ENCODE results near the gene TMTC4. TPM values are rescaled to one million over a fixed set of nuclear protein-coding genes. Genes with fewer than 3 reads are reported as not detected.
A peak's percentile ranks its signal among the peaks of the same experiment; 100 is the strongest.

TMTC4 gene
- total RNA-seq, 1 experiment from 2014 or later = 28.1 TPM

DNA sequence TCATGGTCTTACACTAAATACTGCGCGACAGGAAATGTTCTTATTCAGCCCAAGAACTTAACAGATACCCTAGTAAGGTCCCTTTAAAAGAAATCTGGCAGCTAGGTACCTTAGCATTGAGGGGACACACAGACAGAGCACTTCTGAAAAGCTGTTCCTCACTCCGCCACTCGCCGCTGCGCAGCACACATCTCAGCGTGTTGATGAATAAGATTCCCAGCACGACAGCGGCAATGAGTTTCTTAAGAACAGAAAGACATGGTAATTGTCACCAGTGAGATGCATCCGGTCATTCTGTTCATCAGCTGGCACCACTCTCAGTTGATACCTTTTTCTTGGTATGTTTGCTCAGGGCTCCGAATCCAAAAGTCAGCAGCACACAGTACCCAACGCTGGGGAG lies 39.9 kb downstream of the TMTC4 start:
- Mint-ChIP-seq H3K27ac (peak overlapping the region in 2 of 3 experiments; percentile 63 to 78; a peak in 1 of 7 replicates), H3K4me1 (peaks cover 8 to 9% of the 10 kb centered on the region in 2 experiments), H3K4me3 (no peak overlapping the region), H3K36me3 (ENCODE audit: insufficient read depth in 1 of 3, low read depth in 3 of 3) (peaks cover 32 to 57% (median 50%) of the 10 kb centered on the region in 3 experiments; a peak in 6 of 7 replicates), H3K9me3 (no peaks in the 10 kb centered on the region), H3K27me3 (ENCODE audit: low read depth) (no peaks in the 10 kb centered on the region)
- Histone ChIP-seq H3K79me2 (ENCODE audit: insufficient read depth, low read length) (no peaks in the 10 kb centered on the region), H2AK5ac (ENCODE audit: insufficient read length, low read length) (no peak overlapping the region), H4K5ac (ENCODE audit: insufficient read length, low read depth, low read length) (no peak overlapping the region), H3K18ac (ENCODE audit: insufficient read length, low read depth, low read length) (no peak overlapping the region), H4K20me1 (ENCODE audit: control insufficient read depth, insufficient read depth, insufficient read length) (no peaks in the 10 kb centered on the region), H3K9ac (ENCODE audit: extremely low read depth, insufficient read length, low read length) (no peak overlapping the region), H3K4me1 (ENCODE audit: insufficient read depth, low read length) (no peaks in the 10 kb centered on the region), H3K23ac (ENCODE audit: insufficient read length, low read depth, low read length) (no peak overlapping the region), H2BK5ac (ENCODE audit: insufficient read length, low read length) (no peak overlapping the region), H3K27me3 (ENCODE audit: insufficient read depth, low read length) (no peaks in the 10 kb centered on the region), H3K56ac (ENCODE audit: insufficient read length, low read depth, low read length) (no peak overlapping the region), H2AFZ (ENCODE audit: low read length) (no peak overlapping the region), H4K8ac (replicated peaks; ENCODE audit: insufficient read length, low read depth, low read length) (no peak overlapping the region), H3K4ac (ENCODE audit: low read depth, low read length) (no peak overlapping the region), H2BK120ac (ENCODE audit: low read depth, low read length, poor library complexity, severe bottlenecking) (no peak overlapping the region), H2BK12ac (ENCODE audit: insufficient read length, low read depth, low read length) (no peak overlapping the region), H3K79me1 (ENCODE audit: insufficient read depth, low read depth, low read length, poor library complexity, severe bottlenecking) (no peaks in the 10 kb centered on the region), H3K27ac (ENCODE audit: insufficient read length, low read depth, low read length) (no peak overlapping the region), H4K91ac (ENCODE audit: insufficient read length, low read depth, low read length) (no peak overlapping the region), H2BK20ac (ENCODE audit: low read depth, low read length, poor library complexity, severe bottlenecking) (no peak overlapping the region), H3K4me2 (ENCODE audit: insufficient read depth, insufficient read length, low read length) (no peak overlapping the region), H3K14ac (ENCODE audit: insufficient read depth, low read length) (no peak overlapping the region), H2BK15ac (ENCODE audit: low read depth, low read length) (no peak overlapping the region), H3K23me2 (ENCODE audit: insufficient read length, low read depth, low read length, poor library complexity, severe bottlenecking) (no peaks in the 10 kb centered on the region), H3T11ph (ENCODE audit: low read length) (no peak overlapping the region), H3K9me3 (ENCODE audit: control insufficient read depth, low read depth, low read length) (no peaks in the 10 kb centered on the region)
- DNase-seq = no peak
- TF ChIP-seq, protein P1, sequence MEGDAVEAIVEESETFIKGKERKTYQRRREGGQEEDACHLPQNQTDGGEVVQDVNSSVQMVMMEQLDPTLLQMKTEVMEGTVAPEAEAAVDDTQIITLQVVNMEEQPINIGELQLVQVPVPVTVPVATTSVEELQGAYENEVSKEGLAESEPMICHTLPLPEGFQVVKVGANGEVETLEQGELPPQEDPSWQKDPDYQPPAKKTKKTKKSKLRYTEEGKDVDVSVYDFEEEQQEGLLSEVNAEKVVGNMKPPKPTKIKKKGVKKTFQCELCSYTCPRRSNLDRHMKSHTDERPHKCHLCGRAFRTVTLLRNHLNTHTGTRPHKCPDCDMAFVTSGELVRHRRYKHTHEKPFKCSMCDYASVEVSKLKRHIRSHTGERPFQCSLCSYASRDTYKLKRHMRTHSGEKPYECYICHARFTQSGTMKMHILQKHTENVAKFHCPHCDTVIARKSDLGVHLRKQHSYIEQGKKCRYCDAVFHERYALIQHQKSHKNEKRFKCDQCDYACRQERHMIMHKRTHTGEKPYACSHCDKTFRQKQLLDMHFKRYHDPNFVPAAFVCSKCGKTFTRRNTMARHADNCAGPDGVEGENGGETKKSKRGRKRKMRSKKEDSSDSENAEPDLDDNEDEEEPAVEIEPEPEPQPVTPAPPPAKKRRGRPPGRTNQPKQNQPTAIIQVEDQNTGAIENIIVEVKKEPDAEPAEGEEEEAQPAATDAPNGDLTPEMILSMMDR (conservative IDR thresholded peaks at IDR 0.05) = no peak
- no CpG with 5 or more reads among the region's 12 CpGs for WGBS (ENCODE audit: extremely low coverage, insufficient read length, low lambda C conversion rate)
